ENCODE data around the gene FBXL16.

FBXL16 gene

DNA sequence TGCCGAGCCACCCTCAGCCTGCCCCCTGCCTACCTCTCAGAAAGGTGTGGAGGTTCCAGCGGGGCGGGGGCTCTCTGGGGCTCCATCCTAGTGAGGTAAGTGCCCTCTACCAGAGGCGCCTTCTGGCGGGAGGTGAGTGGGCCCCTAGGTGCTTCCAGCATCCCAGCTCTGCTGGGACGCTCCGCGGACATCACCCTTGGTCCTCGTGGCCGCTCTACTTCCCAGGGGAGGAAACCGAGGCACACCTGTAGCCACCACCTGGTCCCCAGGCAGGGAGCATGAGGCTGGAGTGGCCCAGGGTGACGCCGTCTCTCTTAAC, 62.6 kb downstream of the FBXL16 start:
- FAIRE-seq (no peak), DNase-seq (ENCODE audit: insufficient read length, low spot score) (no peak)
- TF ChIP-seq, protein P1, sequence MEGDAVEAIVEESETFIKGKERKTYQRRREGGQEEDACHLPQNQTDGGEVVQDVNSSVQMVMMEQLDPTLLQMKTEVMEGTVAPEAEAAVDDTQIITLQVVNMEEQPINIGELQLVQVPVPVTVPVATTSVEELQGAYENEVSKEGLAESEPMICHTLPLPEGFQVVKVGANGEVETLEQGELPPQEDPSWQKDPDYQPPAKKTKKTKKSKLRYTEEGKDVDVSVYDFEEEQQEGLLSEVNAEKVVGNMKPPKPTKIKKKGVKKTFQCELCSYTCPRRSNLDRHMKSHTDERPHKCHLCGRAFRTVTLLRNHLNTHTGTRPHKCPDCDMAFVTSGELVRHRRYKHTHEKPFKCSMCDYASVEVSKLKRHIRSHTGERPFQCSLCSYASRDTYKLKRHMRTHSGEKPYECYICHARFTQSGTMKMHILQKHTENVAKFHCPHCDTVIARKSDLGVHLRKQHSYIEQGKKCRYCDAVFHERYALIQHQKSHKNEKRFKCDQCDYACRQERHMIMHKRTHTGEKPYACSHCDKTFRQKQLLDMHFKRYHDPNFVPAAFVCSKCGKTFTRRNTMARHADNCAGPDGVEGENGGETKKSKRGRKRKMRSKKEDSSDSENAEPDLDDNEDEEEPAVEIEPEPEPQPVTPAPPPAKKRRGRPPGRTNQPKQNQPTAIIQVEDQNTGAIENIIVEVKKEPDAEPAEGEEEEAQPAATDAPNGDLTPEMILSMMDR (IDR thresholded peaks at IDR 0.05; ENCODE audit: insufficient read depth, missing control alignments): no peak

Measured in D721Med (cell line).